HG03558 (cell line): Measurements from ENCODE around the gene ENO3.
"Not testable (repeated sequence)": the region's sequence is repeated elsewhere in the genome, so short reads cannot be mapped to it uniquely, and the experiment has no call there.

ENCODE experiments used
- ATAC-seq: cut with Tn5 transposase; IDR thresholded peaks from one replicate; pipeline ENCODE4 v1.9.1; 2021; ENCODE audit warnings: moderate number of reproducible peaks; ENCODE audit not compliant: unreplicated experiment; ENCODE audit errors: extremely low read depth

The ENO3 gene

DNA sequence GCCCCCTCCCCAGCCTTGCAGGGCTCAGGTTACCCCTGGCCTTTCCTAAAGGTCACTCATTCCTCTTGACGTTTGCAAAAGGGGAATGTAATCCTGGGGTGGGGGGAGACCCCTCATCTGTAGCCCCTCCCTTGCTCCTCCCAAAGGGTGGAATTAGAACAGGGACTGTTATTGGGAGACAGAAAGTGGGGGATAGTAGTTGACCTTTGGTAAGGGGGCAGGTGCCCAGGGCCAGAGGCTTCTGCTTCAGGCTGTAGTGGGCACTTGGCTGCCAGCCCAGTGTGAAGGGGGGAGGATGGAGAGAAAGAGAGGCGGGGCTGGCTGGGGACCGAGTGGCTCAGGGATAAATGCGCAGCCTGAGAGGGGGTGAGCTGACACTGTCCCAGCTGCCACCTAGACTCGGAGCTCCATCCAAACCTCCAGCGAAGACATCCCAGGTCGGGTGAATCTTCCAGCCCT, at the start of gene ENO3:
Gene ENO3, plus strand, starts transcription at position 374 of the 459 bp plus-strand sequence. CDS start 711 bp downstream, outside the sequence.
- ATAC-seq, result no peak

DNA sequence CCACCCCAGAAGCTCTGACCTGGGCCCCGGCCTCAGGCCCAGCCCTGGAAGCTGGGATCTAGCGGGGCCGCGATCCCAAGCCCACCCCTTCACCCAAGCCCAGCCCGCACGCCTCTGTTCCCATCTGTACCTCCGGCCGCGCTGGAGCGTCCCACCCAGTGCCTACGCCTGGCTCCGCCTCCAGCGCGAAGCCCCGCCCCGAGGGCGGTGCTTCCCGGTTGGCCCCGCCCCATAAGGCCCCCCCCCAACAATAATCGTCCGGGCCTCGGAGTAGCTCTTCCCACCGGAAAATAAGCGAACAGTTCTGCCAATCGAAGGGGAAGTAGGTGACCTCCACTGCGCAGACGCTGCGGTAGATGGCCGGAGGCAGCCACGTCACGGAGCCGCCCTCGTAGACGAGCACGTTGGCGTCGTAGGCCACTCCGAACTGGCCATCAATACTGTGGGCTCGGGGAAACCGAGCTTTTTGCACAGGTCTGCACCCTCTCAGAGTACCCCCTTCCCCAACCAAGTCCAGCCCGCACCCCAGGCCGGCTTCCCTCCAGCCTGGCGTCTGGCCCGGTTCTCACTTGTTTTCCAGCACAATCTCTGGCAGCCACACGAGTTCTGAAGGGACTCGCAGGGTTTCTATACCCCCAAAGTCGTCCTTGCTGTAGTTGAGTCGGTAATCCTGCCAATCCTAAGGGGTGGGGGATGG, 49.1 kb upstream of the ENO3 start:
- ATAC-seq, result no peak

DNA sequence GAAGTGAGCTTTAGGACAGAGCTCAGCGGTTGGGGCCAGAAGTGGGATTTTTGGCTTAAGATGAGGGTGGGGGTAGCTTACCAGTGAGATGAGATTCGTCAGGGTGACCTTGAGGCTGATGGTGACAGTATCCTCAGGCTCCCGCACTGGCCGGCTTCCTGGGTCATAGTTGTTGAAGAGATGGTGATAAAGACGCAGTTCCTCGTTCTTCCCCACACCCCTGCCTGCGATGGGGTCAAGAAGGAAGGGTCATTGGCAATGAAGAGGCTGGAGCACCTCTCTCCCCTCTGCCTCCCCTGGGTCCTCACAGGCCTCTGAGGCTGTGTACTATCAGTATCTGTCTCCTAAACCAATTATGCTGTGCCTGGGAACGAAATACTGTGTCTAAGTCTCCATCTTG, 48.4 kb upstream of the ENO3 start:
- ATAC-seq, result no peak

DNA sequence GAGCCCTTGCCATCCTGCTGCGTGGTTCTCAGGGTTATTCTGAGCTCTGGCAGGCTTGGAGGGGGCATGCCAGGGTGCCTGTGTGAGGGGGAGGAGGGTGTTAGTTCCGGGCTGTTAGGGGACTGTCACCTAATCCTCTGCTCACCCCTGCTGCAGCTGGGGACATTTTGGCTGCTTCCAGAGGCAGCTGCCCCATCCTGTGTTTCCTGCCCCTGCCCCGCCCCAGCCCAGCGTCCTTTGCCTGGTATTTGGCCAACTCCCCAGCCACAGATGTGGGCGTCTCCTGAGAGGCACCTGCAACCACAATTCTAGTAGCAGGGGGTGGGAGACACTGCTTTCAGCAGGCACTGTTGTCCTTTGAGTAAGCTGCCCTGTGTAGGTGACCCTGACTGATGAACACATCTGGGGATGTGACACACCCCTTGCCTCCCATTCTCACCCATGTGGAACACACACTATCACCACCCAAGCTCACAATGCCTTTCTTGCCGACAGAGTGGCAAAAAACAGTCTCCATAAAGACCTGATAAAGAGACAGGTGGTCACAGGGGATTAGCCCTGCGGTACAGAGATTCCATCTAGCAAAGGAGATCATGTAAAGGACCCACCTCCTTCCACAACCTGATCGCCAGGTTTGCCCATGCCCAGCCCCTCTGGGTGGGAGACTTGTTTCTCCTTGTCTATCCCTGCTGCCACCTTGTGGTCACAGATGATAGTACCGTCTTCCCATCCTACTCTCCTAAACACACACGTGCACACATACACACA, 47.7 kb upstream of the ENO3 start, which contains the start of gene CHRNE:
Gene CHRNE, minus strand, starts transcription at position 48 of the 768 bp plus-strand sequence. Its CDS starts 35 bp downstream, at position 13.
- no peak for ATAC-seq

- not testable (repeated sequence) for ATAC-seq
Observed at GRCh38 chr17:4906642-4907041, 44.3 kb upstream of the ENO3 start.

DNA sequence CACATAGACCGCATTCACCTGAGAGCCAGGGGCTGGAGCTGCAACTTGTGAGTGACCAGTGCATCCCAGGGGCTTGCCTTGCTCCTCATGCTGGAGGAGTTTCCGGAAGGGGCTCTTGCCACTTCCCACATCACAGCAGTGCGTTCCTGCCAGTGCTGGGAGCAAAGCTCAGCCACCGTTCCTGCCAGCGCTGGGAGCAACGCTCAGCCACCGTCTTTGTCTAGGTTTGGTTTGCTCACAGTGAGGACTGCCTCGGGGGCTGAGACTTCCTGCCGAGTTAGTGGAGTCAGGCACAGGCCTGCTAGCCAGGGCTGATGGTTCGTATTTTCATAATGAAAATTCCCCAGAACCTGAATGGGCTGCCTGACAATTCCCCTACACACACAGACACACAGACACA, 42.6 kb upstream of the ENO3 start:
- no peak for ATAC-seq

DNA sequence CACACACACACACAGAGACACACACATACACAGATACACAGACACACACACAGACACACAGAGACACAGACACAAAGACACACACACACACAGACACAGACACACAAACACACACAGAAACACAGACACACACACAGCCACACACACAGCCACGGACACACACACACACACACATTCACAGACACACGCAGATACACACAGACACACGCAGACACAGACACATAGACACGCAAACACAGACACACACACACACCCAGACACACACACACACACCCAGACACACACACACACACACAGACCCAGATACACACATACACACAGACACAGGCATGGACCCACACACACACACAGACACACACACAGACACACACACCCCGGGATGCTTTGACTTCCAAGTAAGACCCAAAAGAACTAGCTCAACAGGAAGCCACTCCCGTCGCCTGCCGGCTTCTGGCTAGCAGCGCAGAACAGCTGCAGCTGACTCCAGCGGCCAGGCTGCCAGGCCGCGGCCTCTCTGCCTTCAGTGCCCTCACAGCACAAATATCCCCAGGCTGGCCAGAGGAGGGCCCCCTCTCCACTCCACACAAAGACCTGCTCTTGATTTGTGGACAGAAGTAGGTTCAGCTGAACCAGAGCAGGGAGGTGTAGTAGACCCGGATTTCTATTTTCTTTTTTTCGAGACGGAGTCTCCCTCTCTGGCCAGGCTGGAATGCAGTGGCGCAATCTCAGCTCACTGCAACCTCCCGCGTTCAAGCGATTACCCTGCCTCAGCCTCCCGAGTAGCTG, 42.0 kb upstream of the ENO3 start:
- ATAC-seq, result no peak

DNA sequence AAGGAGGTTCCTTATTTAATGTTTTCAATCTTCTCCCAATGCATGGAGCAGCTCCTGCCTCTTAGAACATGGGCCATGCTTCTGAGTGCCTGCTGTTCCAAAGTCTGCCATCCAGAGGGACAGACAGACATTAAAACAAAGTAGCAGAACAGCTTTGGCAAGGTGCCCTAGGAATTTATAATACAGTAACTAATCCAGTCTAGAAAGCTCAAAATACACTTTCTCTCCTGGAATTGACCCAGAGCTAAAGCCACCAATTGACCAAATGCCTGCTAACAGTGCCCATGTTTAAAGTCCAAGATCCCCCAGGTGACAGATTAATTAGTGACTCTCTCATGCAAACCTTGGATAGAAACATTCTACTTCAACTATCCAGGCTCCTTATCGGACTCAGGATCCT, 36.9 kb upstream of the ENO3 start:
- ATAC-seq, result no peak

DNA sequence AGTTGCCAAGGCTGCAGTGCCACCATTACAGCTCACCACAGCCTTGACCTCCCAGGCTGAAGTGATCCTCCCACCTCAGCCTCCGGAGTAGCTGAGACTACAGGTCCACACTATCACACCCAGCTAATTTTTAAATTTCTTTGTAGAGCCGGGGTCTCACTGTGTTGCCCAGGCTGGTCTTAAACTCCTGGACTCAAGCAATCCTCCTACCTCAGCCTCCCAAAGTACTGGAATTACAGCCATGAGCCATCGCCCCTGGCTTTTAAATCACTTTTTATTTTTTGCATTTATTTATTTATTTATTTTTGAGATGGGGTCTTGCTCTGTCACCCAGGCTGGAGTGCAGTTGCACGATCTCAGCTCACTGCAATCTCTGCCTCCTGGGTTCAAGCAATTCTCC, 36.4 kb upstream of the ENO3 start:
- not testable (repeated sequence) for ATAC-seq

GRCh38 chr17:4919511-4920047, 31.3 kb upstream of the ENO3 start:
- no peak for ATAC-seq

GRCh38 chr17:4920351-4921048, 30.4 kb upstream of the ENO3 start:
- no peak for ATAC-seq

DNA sequence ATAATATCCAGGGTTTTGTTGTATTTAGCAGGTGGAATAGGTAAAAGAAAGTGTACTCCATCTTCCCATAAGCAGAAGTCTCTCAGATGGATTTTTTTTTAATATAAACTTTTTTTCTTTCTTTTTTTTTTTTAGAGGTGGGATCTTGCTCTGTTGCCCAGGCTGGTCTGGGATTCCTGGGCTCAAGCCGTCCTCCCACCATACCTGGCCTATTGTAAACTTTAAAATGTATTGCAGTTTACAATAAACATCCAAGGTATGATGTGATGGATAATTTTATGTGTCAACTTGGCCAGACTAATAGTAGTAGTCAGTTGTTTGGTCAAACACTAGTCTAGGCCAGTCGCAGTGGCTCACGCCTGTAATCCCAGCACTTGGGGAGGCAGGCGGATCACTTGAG, 29.6 kb upstream of the ENO3 start:
- ATAC-seq, result no peak

DNA sequence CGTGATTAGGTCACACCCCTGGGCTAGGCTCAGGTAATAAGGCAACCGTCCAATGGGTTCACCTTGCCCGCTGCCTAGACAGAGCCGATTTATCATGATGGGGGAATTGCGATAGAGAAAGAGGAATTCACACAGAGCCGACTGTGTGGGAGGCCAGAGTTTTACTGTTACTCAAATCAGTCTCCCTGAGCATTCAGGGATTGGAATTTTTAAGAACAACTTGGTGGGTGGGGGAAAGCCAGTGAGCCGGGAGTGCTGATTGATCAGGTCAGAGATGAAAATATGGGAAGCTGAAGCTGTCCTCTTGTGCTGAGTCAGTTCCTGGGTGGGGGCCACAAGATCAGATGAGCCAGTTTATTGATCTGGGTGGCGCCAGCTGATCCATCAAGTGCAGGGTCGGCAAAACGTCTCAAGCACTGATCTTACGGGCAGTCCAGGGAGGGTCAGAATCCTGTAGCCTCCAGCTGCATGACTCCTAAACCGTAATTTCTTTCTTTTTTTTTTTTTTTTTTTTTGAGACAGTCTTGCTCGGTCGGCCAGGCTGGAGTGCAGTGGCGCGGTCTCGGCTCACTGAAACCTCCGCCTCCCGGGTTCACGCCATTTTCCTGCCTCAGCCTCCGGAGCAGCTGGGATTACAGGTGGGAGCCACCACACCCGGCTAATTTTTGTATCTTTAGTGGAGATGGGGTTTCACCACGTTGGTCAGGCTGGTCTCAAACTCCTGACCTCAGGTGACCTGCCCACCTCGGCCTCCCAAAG, 24.2 kb upstream of the ENO3 start:
- ATAC-seq, result not testable (repeated sequence)

GRCh38 chr17:4928881-4929280, 22.0 kb upstream of the ENO3 start:
- ATAC-seq, result no peak

DNA sequence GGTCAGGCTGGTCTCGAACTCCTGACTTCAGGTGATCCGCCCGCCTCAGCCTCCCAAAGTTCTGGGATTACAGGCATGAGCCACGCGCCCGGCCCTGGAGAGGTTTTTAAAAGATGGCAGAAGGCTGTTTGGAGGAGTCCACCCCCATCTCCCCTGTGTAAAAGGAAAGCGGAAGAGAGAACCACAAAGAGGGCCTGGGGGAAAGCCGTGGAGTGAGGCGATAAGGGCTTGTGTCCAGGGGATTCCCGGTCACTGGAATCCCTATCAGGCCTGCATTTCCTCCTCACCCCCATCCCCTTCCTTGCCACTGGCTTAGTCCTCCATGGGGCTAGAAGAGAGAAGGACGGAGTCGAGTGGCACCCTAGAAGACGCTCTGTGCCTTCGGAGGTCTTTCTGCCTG, 19.0 kb upstream of the ENO3 start, which contains the start of gene GP1BA:
Gene GP1BA, plus strand, starts transcription at position 315 of the 400 bp plus-strand sequence. CDS start 328 bp downstream, outside the sequence.
- no peak for ATAC-seq

DNA sequence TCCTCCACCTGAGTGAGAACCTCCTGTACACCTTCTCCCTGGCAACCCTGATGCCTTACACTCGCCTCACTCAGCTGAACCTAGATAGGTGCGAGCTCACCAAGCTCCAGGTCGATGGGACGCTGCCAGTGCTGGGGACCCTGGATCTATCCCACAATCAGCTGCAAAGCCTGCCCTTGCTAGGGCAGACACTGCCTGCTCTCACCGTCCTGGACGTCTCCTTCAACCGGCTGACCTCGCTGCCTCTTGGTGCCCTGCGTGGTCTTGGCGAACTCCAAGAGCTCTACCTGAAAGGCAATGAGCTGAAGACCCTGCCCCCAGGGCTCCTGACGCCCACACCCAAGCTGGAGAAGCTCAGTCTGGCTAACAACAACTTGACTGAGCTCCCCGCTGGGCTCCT, 18.2 kb upstream of the ENO3 start:
- no peak for ATAC-seq

- ATAC-seq, result no peak
Observed at GRCh38 chr17:4933646-4934045, 17.3 kb upstream of the ENO3 start.

- no peak for ATAC-seq
Observed at GRCh38 chr17:4934173-4934979, 16.5 kb upstream of the ENO3 start.
